CD4-positive, alpha-beta T cell (primary cell): ENCODE data around the gene MALAT1. TPM values are rescaled to one million over a fixed set of nuclear protein-coding genes. Genes with fewer than 3 reads are reported as not detected.

Experiments used
- ATAC-seq: fragments of 200-7000 bp; cut with Tn5 transposase; one replicate; pipeline ENCODE4 v1.10.0; 2022; ENCODE audit warnings: mild to moderate bottlenecking; ENCODE audit not compliant: poor library complexity
- CTCF ChIA-PET: fragments of 350-600 bp; sonication (Branson Sonifier 250); formaldehyde crosslinking; loops from one replicate; lab custom pipeline; 2021; ENCODE audit warnings: antibody characterized with exemption, inconsistent platforms; lab: Charles Lee
- POLR2A ChIA-PET: fragments of 350-600 bp; sonication (Branson Sonifier 250); formaldehyde crosslinking; loops from one replicate; lab custom pipeline; 2021; ENCODE audit warnings: antibody characterized with exemption, inconsistent platforms; lab: Charles Lee
- DNase-seq, 14 experiments: peaks; one replicate each; pipeline ENCODE4 v3.0.0-alpha.2; 2013 to 2020; ENCODE audit warnings: mixed read lengths in 2 of 14
- H3K27ac ChIP-seq, 2 donors: one replicate each; pipeline versions ENCODE4 v1.5.1 to v1.7.0; 2013; ENCODE audit warnings: low read length in 2 of 2, low read depth in 1 of 2, mild to moderate bottlenecking in 1 of 2
- H3K27me3 ChIP-seq, 2 experiments: 1 replicate in 1 of 2; 2 replicates in 1 of 2; pipeline versions ENCODE4 v1.6.1 to v1.7.0; 2013; ENCODE audit warnings: low read length in 2 of 2, control low read depth in 1 of 2, mild to moderate bottlenecking in 1 of 2, moderate library complexity in 1 of 2; ENCODE audit not compliant: insufficient read depth in 2 of 2, control insufficient read depth in 1 of 2
- H3K36me3 ChIP-seq: one replicate; pipeline ENCODE4 v1.6.1; 2013; ENCODE audit warnings: low read length, control low read depth; ENCODE audit not compliant: insufficient read depth
- H3K4me1 ChIP-seq: one replicate; pipeline ENCODE4 v1.6.1; 2013; ENCODE audit warnings: low read length, control low read depth; ENCODE audit not compliant: insufficient read depth
- H3K4me3 ChIP-seq: one replicate; pipeline ENCODE4 v1.5.1; 2013; ENCODE audit warnings: mild to moderate bottlenecking, low read length, moderate library complexity
- H3K9me3 ChIP-seq, 2 experiments: 1 replicate in 1 of 2; 2 replicates in 1 of 2; pipeline versions ENCODE4 v1.6.1 to v1.7.0; 2013; ENCODE audit warnings: low read length in 2 of 2, mild to moderate bottlenecking in 2 of 2, control low read depth in 1 of 2, moderate library complexity in 1 of 2; ENCODE audit not compliant: control insufficient read depth in 1 of 2, insufficient read depth in 1 of 2
- H3K27ac Mint-ChIP-seq: one replicate; pipeline ENCODE4 v1.8.0; 2020; ENCODE audit warnings: mixed read lengths
- H3K27me3 Mint-ChIP-seq: one replicate; pipeline ENCODE4 v1.8.0; 2021; ENCODE audit warnings: mixed read lengths
- H3K36me3 Mint-ChIP-seq: one replicate; pipeline ENCODE4 v1.8.0; 2021; ENCODE audit warnings: low read depth, mixed read lengths
- H3K4me1 Mint-ChIP-seq: one replicate; pipeline ENCODE4 v1.8.0; 2021; ENCODE audit warnings: low read depth, mixed read lengths
- H3K4me3 Mint-ChIP-seq: one replicate; pipeline ENCODE4 v1.8.0; 2020; ENCODE audit warnings: mild to moderate bottlenecking, mixed read lengths
- H3K9me3 Mint-ChIP-seq: one replicate; pipeline ENCODE4 v1.8.0; 2020; ENCODE audit warnings: mixed read lengths
- CTCF ChIP-seq: fragments of 200-600 bp; IDR thresholded peaks from one replicate; pipeline ENCODE4 v1.8.0; 2022; ENCODE audit warnings: antibody characterized with exemption, mild to moderate bottlenecking
- intact Hi-C, 2 experiments: fragments of 100-400 bp; cut with DNase I in 1 of 2; cut with micrococcal nuclease in 1 of 2; formaldehyde crosslinking; loops; one replicate each; pipeline versions ENCODE4 v1.15.1 to v1.9.0; 2023 to 2025; cut with DNase I, micrococcal nuclease
- total RNA-seq, 174 experiments: library from RNA in 2 of 174; stranded (reverse) in 2 of 174; gene quantifications; one replicate each; pipeline ENCODE4 v1.2.3 and lab custom pipeline; 2021 to 2026

Gene MALAT1
- total RNA-seq, 2 experiments from 2014 or later = 31,509 to 32,316 TPM

- intact Hi-C loops = no loop called here
- H3K27me3 ChIP-seq = no peaks in the 10 kb centered on the region
- peak overlapping the region in 1 of 2 donors; percentile 56 for H3K27ac ChIP-seq
- Mint-ChIP-seq H3K27ac (peak overlapping the region; percentile 44), H3K9me3 (no peaks in the 10 kb centered on the region), H3K27me3 (no peaks in the 10 kb centered on the region), H3K36me3 (peaks cover 49% of the 10 kb centered on the region), H3K4me1 (peaks cover 13% of the 10 kb centered on the region), H3K4me3 (no peak overlapping the region)
- H3K9me3 ChIP-seq = no peaks in the 10 kb centered on the region
- POLR2A ChIA-PET = interaction anchor here (0.7 to 4.8 kb wide), 15 partner anchors 10 to 113 kb away, joined by 3 to 41 read pairs (median 17); partner anchors contain the start of genes EHBP1L1, FAM89B, KCNK7 and LTBP3
- CTCF ChIA-PET = interaction anchor here (0.7 to 6.5 kb wide), 17 partner anchors 10 to 321 kb away, joined by 3 to 86 read pairs (median 7); partner anchors contain the start of genes EHBP1L1, FAM89B, KCNK7 and MAP3K11
- peaks cover 22% of the 10 kb centered on the region for H3K4me1 ChIP-seq
- H3K36me3 ChIP-seq = peaks cover 36% of the 10 kb centered on the region
- H3K4me3 ChIP-seq = no peak overlapping the region
- TF ChIP-seq CTCF = no peak
- ATAC-seq = no peak
- peak in 1 of 14 experiments; percentile 58 for DNase-seq
Observed at GRCh38 chr11:65538915-65539743, 40.3 kb downstream of the MALAT1 start.

- Mint-ChIP-seq H3K4me1 (peaks cover 20% of the 10 kb centered on the region), H3K9me3 (no peaks in the 10 kb centered on the region), H3K27ac (peak overlapping the region; percentile 65), H3K4me3 (peak overlapping the region; percentile 90), H3K36me3 (peaks cover 49% of the 10 kb centered on the region), H3K27me3 (no peaks in the 10 kb centered on the region)
- CTCF ChIA-PET = interaction anchor here (0.7 to 6.5 kb wide), 22 partner anchors 9 to 320 kb away, joined by 3 to 86 read pairs (median 7); partner anchors contain the start of genes EHBP1L1, FAM89B, KCNK7 and LTBP3
- peak in 1 of 14 experiments; percentile 54 for DNase-seq
- H3K27ac ChIP-seq = peak overlapping the region in 1 of 2 donors; percentile 56
- POLR2A ChIA-PET = interaction anchor here (0.6 to 4.8 kb wide), 26 partner anchors 10 to 351 kb away, joined by 3 to 41 read pairs (median 6); partner anchors contain the start of genes CCDC85B, EHBP1L1, FAM89B and KCNK7
- H3K4me3 ChIP-seq = peak overlapping the region; percentile 80
- intact Hi-C loops = loop anchor here (1.0 to 5.0 kb wide), 7 partner anchors 12 to 112 kb away; partner anchors contain the start of genes FAM89B (in 1 of the 2), SCYL1 (in 1 of the 2) and ZNRD2 (in 1 of the 2)
- peaks cover 22% of the 10 kb centered on the region for H3K4me1 ChIP-seq
- no peak for TF ChIP-seq CTCF
- no peaks in the 10 kb centered on the region for H3K27me3 ChIP-seq
- H3K36me3 ChIP-seq = peaks cover 40% of the 10 kb centered on the region
- no peaks in the 10 kb centered on the region for H3K9me3 ChIP-seq
- peak; percentile 73 for ATAC-seq
Observed at GRCh38 chr11:65539744-65540289, 41.0 kb downstream of the MALAT1 start.
